ENCODE data around the gene EHBP1. TPM values are rescaled to one million over a fixed set of nuclear protein-coding genes. Genes with fewer than 3 reads are reported as not detected.

EHBP1 gene
- total RNA-seq, 1 donor from 2014 or later: 67.4 TPM

- H3K4me3 Mint-ChIP-seq: no peak overlapping the region
- H3K27me3 Mint-ChIP-seq (ENCODE audit: low read depth): no peaks in the 10 kb centered on the region
- TF ChIP-seq CTCF (IDR thresholded peaks at IDR 0.05; ENCODE audit: unreplicated experiment): no peak
- no peak overlapping the region for H3K27ac Mint-ChIP-seq
- DNase-seq (ENCODE audit: low spot score in 2 of 2, unreplicated experiment in 2 of 2): no peak
- H3K4me1 Mint-ChIP-seq: no peaks in the 10 kb centered on the region
- H3K36me3 Mint-ChIP-seq: peaks cover 2% of the 10 kb centered on the region
- no peaks in the 10 kb centered on the region for H3K9me3 Mint-ChIP-seq
Observed at GRCh38 chr2:62800618-62801017, 95.1 kb downstream of the EHBP1 start.

DNA sequence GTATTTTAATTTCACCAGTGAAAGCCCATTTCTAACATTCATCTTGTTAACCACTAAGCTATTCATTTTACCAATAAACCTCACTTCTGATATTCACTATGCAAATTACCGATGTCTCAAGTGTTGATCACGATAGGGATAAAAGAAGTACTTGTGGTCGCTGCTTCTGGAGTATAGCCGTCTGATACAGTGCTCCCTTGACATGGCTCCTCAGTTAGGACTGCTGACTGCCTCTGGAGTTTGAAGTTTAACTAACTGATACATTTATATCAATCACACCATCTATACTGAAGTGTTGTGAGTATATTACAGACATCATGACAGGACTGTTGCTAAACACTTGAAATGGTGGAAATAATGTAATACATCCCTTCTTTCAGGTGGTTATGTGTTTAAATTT is 95.6 kb downstream of the EHBP1 start:
- Mint-ChIP-seq H3K27ac (no peak overlapping the region), H3K9me3 (peaks cover 1% of the 10 kb centered on the region), H3K4me3 (no peak overlapping the region), H3K27me3 (ENCODE audit: low read depth) (no peaks in the 10 kb centered on the region), H3K36me3 (peaks cover 6% of the 10 kb centered on the region), H3K4me1 (no peaks in the 10 kb centered on the region)
- DNase-seq (ENCODE audit: low spot score in 2 of 2, unreplicated experiment in 2 of 2): no peak
- no peak for TF ChIP-seq CTCF (IDR thresholded peaks at IDR 0.05; ENCODE audit: unreplicated experiment)

DNA sequence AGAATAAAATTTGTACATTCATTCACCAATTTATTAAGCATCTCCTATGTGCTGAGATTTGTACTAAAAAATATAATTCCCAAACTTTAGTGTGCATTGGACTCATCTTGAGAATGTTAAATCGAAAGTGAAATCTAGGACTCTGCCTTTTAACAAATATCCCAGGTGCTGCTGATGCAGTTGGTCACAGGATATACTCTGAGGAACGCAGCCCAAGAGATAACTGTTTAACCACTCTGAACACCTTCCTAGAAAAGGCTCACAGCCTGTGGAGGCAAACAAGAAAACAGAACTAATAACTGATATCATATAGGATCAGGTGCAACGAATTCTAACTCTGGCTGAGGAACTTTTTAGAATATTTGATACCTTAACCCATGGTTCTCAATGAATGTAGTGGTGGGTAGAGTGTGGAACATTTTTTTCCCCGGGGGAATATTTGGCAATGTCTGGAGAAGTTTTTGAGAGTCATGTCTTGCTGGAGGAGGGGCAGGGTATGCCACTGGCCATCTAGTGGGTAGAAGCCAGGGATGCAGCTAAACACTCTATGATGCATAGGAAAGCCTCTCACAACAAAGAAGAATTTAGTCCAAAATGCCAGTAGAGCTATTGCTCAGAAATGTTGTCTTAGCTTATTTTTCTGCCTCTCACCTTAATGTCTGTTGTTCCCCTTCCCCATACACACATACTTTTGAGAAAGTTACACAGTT is 96.5 kb downstream of the EHBP1 start:
- Mint-ChIP-seq H3K27ac (no peak overlapping the region), H3K4me1 (no peaks in the 10 kb centered on the region), H3K4me3 (no peak overlapping the region), H3K27me3 (ENCODE audit: low read depth) (no peaks in the 10 kb centered on the region), H3K36me3 (peaks cover 14% of the 10 kb centered on the region), H3K9me3 (peaks cover 9% of the 10 kb centered on the region)
- no peak for TF ChIP-seq CTCF (IDR thresholded peaks at IDR 0.05; ENCODE audit: unreplicated experiment)
- DNase-seq (ENCODE audit: low spot score in 2 of 2, unreplicated experiment in 2 of 2): no peak

DNA sequence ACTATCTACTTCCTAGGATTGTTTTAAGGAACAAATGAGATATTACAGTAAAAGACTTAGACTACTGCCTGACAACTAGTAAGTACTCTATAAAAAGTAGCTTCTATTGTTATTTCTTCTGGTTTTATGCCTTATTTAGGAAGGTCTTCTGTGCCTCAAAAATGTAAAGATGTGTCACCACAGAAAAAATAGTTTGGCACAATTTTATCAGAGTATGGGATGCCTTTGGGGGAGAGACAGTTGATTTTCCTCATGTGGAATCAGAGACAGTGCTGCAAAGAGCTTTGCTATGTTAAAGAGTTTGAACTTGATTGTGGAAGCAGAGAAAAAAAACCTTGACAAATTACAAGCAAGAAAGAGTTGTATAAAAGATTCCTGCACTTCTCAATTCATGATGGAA is 98.4 kb downstream of the EHBP1 start:
- no peak for DNase-seq (ENCODE audit: low spot score in 2 of 2, unreplicated experiment in 2 of 2)
- Mint-ChIP-seq H3K9me3 (peaks cover 22% of the 10 kb centered on the region), H3K4me3 (no peak overlapping the region), H3K27me3 (ENCODE audit: low read depth) (no peaks in the 10 kb centered on the region), H3K27ac (no peak overlapping the region), H3K4me1 (no peaks in the 10 kb centered on the region), H3K36me3 (peaks cover 29% of the 10 kb centered on the region)
- TF ChIP-seq CTCF (IDR thresholded peaks at IDR 0.05; ENCODE audit: unreplicated experiment): no peak

DNA sequence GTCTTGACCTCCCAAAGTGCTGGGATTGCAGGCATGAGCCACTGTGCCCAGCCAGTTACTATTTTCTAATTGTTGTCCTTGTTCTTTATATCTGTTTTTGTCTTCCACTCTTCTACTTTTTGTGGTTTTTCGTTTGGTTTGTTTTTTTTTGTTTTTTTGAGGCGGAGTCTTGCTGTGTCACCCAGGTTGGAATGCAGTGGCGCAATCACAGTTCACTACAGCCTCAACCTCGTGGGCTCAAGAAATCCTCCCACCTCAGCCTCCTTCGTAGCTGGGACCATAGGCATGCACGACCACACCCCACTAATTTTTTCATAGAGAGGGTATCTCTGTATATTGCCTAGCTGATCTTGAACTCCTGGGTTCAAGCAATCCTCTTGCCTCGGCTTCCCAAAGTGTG is 100.7 kb downstream of the EHBP1 start:
- Mint-ChIP-seq H3K9me3 (peaks cover 22% of the 10 kb centered on the region), H3K4me3 (no peak overlapping the region)
- DNase-seq (ENCODE audit: low spot score in 2 of 2, unreplicated experiment in 2 of 2): no peak

More for the DNA sequence above, 100.7 kb downstream of the EHBP1 start:
- Mint-ChIP-seq H3K36me3 (peaks cover 32% of the 10 kb centered on the region), H3K27ac (no peak overlapping the region), H3K27me3 (ENCODE audit: low read depth) (no peaks in the 10 kb centered on the region), H3K4me1 (no peaks in the 10 kb centered on the region)
- TF ChIP-seq CTCF (IDR thresholded peaks at IDR 0.05; ENCODE audit: unreplicated experiment): no peak
